Midbrain (tissue), 1 donor: Measurements from ENCODE around the gene KRTAP1-4.
"Not testable (repeated sequence)": the region's sequence is repeated elsewhere in the genome, so short reads cannot be mapped to it uniquely, and the experiment has no call there.

Source experiments
- DNase-seq: peaks from one replicate; lab custom pipeline; 2025; lab: John Stamatoyannopoulos, UW

Gene KRTAP1-4, protein sequence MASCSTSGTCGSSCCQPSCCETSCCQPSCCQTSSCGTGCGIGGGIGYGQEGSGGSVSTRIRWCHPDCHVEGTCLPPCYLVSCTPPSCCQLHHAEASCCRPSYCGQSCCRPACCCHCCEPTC

DNA sequence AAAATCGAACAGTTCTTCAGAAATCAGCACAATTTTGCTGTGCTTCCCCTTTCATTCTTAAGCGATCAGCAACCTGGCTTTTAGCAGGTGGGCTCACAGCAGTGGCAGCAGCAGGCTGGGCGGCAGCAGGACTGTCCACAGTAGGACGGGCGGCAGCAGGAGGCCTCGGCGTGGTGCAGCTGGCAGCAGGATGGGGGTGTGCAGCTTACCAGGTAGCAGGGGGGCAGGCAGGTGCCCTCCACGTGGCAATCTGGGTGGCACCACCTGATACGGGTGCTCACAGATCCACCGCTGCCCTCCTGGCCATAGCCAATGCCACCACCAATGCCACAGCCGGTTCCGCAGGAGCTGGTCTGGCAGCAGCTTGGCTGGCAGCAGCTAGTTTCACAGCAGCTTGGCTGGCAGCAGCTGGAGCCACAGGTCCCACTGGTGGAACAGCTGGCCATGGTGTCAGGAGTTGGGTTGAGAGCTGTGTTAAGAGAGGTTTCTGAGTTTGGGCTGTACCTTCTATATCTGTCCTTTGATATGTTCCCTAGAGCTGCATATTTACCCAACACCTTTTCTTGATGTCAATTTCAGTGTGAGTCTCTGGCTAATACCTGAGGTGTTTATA, at the start of gene KRTAP1-4:
KRTAP1-4 (minus strand) TSS at position 563 of the 613 bp plus-strand sequence; CDS start at position 446, 117 bp downstream.
- no peak for DNase-seq

DNA sequence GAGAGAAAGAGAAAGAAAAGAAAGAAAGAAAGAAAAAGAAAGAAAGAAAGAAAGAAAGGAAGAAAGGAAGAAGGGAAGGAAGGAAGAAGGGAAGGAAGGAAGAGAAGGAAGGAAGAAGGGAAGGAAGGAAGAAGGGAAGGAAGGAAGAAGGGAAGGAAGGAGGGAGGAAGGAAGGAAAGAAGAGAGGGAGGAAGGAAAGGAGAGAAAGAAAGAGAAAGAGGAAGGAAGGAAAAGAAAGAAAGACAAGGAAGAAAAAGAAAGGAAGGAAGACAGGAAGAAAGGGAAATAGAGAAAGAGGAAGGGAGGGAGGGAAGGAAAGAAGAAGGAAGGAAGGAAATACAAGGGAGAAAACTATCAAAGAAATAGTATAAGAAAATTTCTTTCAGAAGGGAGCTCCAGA, 46.8 kb upstream of the KRTAP1-4 start:
- no peak for DNase-seq

DNA sequence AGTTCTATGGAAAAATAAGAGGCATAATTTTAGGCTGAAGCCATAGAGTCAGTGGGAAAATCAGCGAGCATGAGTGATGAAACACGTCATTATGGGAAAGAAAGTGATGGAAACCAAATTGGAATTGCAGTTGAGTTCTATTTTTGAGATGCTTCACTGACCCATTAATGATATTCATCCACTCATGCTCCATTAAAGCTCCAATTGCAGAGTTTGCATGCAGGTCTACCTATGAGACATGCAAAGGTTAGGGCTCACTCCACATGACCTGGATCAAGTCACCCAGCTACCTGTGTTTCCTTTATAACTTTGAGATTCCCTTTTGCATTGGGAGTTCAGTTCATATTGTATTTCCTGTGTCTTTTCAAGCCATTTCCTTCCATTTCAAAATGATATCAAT, 43.7 kb upstream of the KRTAP1-4 start:
- DNase-seq = no peak

DNA sequence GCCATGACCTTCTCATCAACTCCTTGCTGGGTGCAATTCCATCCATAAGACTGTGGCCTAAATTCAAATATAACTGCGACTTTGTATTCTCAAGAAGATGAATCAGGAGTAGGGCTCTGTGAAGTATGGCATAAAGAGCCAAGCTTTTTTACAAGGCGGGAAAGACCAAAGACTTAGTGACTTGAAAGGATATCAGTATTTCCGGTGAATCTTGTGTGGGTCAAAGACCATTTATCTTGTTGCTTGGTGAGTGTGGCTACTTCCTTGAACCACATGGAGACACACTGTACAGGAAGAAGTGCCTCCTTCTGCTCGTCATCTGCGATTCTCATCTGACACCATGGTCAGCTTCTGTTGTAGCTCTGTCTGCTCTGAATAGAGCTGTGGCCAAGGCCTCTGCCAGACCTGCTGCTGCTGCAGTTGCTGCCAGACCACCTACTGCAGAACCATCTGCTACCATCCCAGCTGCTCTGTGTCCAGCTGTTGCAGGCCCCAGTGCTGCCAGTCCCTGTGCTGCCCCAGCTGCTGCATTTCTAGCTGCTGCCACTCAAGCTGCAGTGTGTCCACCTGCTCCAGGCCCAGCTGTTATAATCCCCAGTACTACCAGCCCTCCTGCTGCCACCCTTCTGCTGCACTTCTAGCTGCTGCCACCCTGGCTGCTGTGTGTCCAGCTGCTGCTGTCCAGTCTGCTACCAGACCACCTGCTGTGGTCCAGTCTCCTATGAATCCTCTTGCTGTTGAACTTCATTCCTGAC, 41.8 kb upstream of the KRTAP1-4 start:
- no peak for DNase-seq

DNA sequence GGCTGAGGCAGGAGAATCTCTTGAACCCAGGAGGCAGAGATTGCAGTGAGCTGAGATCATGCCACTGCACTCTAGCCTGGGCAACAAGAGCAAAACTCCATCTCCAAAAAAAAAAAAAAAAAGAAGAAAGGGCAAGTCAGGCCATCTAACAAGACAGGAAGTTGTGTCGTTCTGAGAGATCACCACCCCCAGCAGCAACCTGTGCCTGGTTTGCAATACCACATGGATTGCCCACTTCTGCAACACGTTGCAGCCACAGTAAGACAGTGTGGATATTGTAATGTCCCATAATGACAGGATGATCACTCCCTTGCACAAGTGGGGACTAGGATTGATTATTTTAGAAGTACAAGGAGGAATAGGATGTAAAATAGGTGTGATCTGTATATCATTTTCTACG, 39.0 kb upstream of the KRTAP1-4 start:
- no peak for DNase-seq

DNA sequence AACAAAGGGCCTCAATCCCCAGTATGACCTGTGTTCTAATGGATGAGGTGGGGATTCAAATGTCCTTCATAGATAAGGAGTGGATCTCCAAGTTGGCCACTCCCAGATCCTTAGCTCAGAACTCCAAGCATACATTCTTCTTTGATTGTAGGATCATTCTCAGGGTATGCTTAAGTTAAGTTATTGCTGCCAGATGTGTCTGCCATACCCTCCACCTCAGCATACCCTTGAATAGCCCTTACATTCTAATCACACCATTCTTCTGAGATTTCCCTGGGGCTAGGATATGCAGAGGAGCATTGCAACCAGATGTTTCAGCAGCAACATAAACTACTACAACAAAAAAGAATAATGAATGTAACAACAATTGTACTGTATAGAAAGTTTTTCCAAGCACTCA, 37.3 kb upstream of the KRTAP1-4 start:
- DNase-seq = no peak

DNA sequence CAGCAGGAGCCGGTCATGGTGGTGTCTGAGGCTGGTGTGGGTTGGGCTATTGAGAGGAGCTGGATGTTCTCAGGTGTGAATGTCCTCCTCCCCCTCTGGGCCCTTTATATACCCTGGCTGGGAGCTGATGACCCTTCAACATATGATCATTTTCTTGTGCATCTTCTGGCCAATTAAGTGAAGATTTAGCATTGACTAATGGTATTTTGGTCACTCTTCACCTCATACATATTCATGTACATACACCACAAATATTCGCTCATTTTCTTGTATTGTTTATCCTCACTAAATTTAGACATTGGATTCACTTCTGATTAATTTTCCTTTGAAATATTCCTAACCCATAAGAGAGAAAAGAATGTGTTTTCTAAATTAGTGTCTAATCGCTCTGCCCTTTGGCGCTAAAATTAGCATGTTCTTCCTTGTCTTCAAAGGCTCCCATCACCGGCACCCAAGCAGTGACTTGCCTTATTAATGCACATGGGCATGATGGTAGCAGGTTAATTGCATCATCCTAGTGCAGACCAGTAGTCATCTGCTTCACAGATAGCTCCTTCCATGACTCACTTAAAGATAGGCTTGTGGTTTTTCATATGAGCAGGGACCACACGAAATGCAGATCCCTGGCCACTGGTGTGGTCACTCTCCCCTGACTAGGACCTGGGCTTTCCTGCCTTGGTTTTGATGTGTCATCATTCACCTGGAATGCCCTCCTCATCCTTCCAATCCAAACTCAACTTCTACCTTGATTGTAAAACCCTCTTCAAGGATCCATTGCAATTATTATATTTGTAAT, 36.0 kb upstream of the KRTAP1-4 start, which contains the start of gene KRTAP2-4:
KRTAP2-4 (minus strand) TSS at position 51 of the 796 bp plus-strand sequence; CDS start at position 17, 34 bp downstream.
- DNase-seq = no peak

DNA sequence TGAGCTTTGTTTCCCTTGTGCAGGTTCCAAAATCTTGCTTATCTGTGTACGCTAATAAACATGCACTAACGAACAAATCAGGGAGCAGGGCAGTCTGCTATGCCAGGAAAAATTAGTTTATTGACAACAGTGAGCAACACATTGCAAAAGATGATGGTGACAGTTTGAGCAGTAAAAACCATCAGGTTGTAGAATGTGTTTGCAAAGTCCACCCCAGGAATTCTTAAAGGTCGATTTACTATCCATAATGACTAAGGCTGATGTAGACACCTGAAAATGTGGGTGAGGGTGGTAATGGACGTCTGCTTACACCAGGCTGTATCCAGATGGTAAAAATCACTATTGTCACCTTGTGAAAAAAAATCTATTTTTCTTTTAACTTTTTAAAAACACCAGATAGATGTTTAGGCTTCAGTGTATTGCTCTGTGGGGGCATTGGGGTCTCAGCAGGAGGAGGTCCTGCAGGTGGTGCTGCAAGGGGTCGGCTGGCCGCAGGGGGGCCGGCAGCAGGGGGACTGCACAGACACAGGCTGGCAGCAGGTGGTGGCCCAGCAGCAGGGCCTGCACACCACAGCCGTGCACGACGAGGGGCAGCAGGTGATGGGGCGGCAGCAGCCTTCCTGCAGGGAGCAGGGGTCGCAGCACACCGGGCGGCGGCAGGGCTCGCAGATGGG, 35.2 kb upstream of the KRTAP1-4 start:
- not testable (repeated sequence) for DNase-seq

DNA sequence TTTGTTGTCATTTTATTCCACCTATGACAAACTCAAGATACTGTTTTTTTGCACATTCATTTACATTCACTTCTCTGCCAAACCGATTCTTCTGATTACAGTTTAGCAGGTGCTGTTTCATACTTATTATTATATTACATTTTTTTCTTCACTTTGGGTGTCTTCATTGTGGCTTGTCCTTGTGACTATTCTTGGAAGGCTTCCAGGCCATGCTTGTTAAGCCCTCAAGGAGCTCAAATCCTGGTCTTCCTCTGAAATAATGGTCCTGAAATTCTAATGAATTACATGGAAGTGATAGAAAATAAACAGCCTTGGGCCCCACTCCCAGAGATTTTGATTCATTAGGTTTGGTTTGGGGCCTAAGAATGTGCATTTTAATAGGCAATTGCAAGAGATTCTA, 34.3 kb upstream of the KRTAP1-4 start:
- DNase-seq = no peak

DNA sequence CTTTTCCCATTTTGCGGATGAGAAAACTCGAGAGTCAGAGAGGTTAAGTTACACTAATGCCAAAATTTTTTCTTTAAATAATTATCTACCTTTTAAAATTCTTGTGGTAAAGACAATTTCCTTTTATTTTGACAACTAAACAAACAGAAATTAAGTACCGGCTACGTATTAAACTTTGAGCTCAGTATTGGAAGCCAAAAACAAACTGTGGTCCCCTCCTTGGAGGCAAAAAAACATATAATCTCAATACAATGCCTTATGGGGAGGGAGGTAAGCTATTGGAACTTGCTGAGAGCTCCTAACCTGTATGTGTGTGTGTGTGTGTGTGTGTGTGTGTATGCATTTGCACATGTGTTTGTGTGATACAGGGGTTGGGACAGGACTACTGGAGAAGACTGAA, 33.5 kb upstream of the KRTAP1-4 start:
- no peak for DNase-seq

DNA sequence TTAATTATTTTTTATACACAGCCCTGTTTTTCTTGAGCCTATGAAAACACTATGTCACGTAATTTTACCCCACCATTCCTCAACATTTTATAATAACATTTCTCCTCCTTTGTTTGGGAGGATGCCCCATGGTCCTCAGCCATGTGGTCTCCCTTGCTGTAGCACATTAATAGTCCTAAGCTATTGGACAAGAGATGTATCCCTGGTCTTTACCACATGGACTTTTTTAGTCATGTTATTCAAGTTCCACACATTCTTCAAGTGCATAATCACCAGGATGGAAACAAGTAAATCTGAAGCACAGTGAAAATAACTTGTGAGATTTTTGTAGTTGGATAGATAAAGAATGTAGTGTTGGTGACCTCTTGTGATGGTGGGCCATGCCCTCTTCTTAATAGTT, 32.0 kb upstream of the KRTAP1-4 start:
- no peak for DNase-seq

DNA sequence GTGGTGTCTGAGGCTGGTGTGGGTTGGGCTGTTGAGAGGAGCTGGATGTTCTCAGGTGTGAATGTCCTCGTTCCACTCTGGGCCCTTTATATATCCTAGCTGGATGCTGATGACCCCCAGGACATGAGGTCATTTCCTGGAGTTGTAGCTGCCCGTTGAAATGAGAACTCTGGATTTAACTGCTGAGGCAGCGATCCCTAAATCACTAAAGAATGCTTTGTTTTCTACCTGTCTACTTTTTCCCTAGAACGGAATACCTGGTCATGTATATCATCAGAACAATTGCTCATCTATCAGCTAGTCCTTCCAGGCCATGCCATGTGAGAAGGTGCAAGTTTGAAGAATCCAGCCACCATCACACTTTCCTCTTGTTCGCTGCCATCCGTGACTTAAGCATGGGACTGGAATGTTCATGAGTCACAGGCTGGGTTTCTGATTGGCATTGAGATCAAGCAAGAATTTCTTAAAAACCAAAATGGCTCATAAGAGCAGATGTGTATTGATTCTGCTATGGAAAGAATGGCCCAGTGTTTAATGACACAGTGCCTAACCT, 30.1 kb upstream of the KRTAP1-4 start, which contains the start of gene KRTAP2-3:
KRTAP2-3 (minus strand) TSS at position 63 of the 553 bp plus-strand sequence. CDS start 64 bp downstream, outside the sequence.
- DNase-seq = no peak

DNA sequence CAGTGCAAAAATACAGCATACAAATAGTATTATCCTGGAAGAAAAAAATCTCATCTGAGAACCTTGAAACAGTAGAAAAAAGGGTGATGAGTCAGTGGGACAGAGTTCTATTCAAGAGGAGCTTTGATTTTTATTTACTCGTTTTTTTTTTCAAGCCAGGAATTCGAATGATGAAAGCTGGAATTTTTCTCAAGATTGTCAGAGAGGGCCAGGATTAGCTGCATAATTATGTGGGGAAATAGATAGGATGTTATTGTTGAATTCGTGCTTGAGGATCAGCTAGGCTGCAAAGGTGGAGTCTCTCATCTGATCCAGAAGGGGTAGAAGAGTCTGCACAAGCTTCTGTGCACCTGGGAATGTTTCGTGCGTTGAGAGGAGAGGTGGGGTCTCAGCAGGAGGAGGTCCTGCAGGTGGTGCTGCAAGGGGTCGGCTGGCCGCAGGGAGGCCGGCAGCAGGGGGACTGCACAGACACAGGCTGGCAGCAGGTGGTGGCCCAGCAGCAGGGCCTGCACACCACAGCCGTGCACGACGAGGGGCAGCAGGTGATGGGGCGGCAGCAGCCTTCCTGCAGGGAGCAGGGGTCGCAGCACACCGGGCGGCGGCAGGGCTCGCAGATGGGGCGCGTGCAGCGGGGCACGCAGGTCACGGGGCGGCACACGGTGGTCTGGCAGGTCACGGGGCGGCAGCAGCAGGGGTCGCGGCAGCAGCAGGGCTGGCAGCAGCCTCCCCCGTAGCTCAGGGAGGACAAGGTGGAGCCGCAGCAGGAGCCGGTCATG, 29.5 kb upstream of the KRTAP1-4 start:
- DNase-seq = not testable (repeated sequence)

DNA sequence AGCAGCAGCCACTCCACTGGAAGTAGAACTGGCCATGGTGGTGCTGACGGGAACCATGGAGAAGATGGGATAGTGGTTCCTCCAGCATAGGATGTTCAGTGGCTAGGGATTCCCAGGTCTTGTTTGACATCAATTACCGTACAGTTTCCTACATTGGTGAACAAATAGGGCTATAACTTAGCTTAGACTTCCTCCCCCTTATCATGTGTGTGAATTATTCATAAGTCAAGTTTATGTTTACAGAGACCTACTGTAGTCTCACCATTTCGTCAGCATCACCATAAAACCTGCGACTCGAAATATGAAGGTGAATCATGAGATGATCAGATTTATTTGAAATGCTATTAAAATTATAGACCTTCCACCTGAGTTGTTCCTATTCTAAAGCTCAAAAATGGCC, 28.7 kb upstream of the KRTAP1-4 start:
- DNase-seq = no peak

DNA sequence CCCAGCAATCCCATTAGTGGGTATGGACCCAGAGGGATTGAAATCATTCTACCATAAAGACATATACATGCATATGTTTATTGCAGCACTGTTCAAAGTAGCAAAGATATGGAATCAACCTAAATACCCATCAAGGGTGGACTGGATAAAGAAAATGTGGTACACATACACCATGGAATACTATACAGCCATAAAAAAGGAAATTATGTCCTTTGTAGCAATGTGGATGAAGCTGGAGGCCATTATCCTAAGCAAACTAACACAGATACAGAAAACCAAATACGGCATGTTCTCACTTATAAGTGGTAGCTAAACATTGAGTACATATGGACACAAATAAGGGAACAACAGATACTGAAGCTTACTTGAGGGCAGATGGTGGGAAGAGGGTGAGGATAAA, 27.6 kb upstream of the KRTAP1-4 start:
- no peak for DNase-seq

DNA sequence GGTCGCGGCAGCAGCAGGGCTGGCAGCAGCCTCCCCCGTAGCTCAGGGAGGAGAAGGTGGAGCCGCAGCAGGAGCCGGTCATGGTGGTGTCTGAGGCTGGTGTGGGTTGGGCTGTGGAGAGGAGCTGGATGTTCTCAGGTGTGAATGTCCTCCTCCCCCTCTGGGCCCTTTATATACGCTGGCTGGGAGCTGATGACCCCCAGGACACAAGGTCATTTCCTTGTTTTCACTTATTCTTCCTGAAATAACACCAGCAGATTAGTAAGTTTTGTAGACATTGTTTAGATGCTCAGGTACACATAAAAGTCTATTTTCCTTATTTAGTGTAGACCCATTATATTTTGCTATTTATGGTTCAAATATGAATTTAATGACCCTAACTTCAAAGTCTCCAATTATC, 25.1 kb upstream of the KRTAP1-4 start, which contains the start of gene KRTAP2-2:
KRTAP2-2 (minus strand) TSS at position 101 of the 400 bp plus-strand sequence; CDS start at position 82, 19 bp downstream.
- DNase-seq = not testable (repeated sequence)

DNA sequence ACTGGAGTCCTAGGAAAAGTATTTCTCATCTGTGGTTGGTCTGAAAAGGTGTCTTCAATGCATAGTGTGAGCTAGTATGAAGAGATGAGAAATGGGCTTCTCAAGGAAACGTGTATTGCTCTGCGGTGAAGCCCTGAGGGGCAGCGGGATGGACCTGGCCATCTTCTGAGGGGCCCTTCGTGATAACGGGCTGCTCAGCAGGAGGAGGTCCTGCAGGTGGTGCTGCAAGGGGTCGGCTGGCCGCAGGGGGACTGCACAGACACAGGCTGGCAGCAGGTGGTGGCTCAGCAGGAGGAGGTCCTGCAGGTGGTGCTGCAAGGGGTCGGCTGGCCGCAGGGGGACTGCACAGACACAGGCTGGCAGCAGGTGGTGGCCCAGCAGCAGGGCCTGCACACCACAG, 24.6 kb upstream of the KRTAP1-4 start:
- DNase-seq = not testable (repeated sequence)

DNA sequence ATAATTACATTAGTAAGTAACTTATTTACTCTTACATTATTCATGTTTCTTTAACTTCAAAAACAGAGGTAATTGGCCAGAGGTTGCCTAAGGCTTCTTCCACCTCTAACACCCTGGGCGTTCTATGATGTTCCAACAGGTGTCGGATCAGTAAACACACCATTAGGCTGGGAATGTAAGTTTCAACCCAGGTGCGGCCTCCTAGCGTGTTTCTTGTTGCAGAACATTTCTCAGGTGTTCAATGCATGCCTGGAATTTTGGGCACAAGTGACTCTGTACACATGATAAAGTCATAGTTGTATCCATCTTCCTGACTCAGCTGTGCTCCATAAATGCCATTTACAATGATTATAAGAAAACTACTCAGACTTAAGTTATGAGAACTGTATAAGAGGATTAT, 24.0 kb upstream of the KRTAP1-4 start:
- DNase-seq = no peak

DNA sequence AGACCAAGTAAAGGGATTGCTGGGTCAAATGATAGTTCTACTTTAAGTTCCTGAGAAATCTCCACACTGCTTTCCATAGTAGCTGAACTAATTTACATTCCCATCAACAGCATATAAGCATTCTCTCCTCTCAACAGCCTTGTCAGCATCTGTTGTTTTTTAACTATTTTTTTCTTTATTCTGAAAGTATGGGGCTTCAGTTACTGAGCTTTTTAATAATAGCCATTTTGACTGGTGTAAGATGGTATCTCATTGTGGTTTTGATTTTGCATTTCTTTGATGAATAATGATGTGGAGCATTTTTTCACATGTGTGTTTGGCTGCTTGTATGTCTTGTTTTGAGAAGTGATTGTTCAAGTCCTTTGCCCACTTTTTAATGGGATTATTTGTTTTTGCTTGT, 22.6 kb upstream of the KRTAP1-4 start:
- DNase-seq = no peak

DNA sequence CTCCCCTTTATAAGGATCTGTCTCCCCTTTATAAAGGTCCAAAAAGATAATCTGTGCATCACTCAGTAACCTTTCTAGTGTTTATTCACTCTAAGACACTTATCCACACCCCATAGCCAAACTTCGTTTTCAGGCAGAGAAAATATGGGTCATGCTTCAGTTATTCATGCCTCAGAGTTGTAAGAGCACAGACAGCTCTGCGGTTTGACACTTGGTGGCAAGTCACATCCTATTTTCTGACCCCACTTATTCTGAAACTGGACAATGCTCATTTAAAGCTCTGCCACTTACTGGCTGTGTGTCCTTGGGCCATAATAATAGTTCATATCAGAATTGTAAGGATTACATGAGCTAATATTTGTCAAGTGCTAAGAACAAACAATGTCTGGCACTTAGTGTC, 19.1 kb upstream of the KRTAP1-4 start:
- no peak for DNase-seq
